Measurements from ENCODE around the gene TNFAIP8L2. TPM values are rescaled to one million over a fixed set of nuclear protein-coding genes. Genes with fewer than 3 reads are reported as not detected.

Gene TNFAIP8L2
- total RNA-seq, 1 experiment from 2014 or later, result not detected

DNA sequence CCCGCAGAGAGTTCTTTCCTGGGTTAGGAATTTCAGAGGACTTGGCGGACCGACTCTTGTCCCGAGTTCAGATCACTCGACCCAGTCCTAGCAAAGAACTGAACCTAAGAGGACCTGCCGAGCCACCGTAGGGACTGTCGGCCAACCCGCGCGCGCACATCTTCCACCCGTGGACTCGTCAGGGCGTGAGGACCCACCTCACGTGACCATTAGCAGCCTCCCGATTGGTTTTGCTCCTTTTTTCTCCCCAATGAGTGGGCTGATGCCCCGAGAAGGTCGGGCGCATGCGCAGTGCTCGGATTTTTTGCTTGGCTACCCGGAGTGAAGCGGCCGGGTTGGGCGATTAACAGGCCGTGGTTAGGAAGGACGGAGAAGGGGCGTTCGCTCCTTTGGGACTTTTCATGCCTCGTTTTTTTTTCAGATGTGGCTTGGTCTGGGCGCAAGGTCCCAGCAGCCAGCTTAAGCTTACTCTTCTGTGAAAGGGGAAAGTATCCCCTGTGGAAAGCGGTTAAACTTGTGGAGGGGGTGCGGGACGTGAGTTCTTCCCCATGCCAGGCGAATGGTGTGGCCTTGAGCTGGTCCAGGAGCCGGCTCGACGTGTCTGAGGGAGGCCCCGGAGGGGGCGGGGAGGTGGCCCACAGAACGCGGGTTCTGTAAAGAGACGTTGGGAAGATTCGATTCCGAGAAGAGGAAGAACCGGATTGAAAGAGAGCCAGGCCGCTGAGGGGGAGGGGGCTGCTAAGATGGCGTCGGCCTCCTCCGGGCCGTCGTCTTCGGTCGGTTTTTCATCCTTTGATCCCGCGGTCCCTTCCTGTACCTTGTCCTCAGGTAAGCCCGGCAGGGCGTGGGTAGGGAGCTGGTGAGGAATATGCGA, 42.0 kb downstream of the TNFAIP8L2 start, which contains the start of gene PIP5K1A:
Gene PIP5K1A, plus strand, starts transcription at position 299 of the 874 bp plus-strand sequence. Its CDS starts 445 bp downstream, at position 744.
- CTCF ChIA-PET, result interaction anchor here (0.5 to 0.6 kb wide), 2 partner anchors 202 to 496 kb away, joined by 3 to 4 read pairs; no protein-coding TSS in a partner anchor
- POLR2A ChIA-PET, result no interaction called here
- intact Hi-C loops (cut with micrococcal nuclease; ENCODE audit: unreplicated experiment), result loop anchor here (5.0 kb wide), 1 partner anchor 54 kb away; the partner anchor contains the start of gene PSMD4
- DNase-seq (ENCODE audit: low read depth, low spot score) (peak; percentile 92), ATAC-seq (peak; percentile 81)
- H3K4me1 ChIP-seq (ENCODE audit: control insufficient read depth, insufficient read depth, low read length), result peaks cover 12% of the 10 kb centered on the region; the same call in 1 of the 2 replicates
- H3K27me3 ChIP-seq (ENCODE audit: control insufficient read depth, insufficient read depth, low read length), result no peaks in the 10 kb centered on the region
- in situ Hi-C loops (cut with HindIII; ENCODE audit: low pct_unique_long_range_greater_than_20kb, low sequenced_read_pairs), result no loop called here
- TF ChIP-seq, protein P1, sequence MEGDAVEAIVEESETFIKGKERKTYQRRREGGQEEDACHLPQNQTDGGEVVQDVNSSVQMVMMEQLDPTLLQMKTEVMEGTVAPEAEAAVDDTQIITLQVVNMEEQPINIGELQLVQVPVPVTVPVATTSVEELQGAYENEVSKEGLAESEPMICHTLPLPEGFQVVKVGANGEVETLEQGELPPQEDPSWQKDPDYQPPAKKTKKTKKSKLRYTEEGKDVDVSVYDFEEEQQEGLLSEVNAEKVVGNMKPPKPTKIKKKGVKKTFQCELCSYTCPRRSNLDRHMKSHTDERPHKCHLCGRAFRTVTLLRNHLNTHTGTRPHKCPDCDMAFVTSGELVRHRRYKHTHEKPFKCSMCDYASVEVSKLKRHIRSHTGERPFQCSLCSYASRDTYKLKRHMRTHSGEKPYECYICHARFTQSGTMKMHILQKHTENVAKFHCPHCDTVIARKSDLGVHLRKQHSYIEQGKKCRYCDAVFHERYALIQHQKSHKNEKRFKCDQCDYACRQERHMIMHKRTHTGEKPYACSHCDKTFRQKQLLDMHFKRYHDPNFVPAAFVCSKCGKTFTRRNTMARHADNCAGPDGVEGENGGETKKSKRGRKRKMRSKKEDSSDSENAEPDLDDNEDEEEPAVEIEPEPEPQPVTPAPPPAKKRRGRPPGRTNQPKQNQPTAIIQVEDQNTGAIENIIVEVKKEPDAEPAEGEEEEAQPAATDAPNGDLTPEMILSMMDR (IDR thresholded peaks at IDR 0.05), result no peak
- TF ChIP-seq TCF7L2 (IDR thresholded peaks at IDR 0.05; ENCODE audit: low read depth, low read length) (peak; percentile 81; the same call in 1 of the 2 replicates), SIN3A (IDR thresholded peaks at IDR 0.05; ENCODE audit: borderline replicate concordance, insufficient read depth, low read depth, low read length) (0 out of 2 replicates have a peak, but pooled peaks have one; percentile 10), POLR2AphosphoS5 (IDR thresholded peaks at IDR 0.05; ENCODE audit: low read depth, low read length) (peak; percentile 82)
- TF ChIP-seq, protein P2, sequence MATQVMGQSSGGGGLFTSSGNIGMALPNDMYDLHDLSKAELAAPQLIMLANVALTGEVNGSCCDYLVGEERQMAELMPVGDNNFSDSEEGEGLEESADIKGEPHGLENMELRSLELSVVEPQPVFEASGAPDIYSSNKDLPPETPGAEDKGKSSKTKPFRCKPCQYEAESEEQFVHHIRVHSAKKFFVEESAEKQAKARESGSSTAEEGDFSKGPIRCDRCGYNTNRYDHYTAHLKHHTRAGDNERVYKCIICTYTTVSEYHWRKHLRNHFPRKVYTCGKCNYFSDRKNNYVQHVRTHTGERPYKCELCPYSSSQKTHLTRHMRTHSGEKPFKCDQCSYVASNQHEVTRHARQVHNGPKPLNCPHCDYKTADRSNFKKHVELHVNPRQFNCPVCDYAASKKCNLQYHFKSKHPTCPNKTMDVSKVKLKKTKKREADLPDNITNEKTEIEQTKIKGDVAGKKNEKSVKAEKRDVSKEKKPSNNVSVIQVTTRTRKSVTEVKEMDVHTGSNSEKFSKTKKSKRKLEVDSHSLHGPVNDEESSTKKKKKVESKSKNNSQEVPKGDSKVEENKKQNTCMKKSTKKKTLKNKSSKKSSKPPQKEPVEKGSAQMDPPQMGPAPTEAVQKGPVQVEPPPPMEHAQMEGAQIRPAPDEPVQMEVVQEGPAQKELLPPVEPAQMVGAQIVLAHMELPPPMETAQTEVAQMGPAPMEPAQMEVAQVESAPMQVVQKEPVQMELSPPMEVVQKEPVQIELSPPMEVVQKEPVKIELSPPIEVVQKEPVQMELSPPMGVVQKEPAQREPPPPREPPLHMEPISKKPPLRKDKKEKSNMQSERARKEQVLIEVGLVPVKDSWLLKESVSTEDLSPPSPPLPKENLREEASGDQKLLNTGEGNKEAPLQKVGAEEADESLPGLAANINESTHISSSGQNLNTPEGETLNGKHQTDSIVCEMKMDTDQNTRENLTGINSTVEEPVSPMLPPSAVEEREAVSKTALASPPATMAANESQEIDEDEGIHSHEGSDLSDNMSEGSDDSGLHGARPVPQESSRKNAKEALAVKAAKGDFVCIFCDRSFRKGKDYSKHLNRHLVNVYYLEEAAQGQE (IDR thresholded peaks at IDR 0.05; ENCODE audit: insufficient read depth in 1 of 2, low read depth in 2 of 2, low read length in 1 of 2), result 0 out of 4 replicates have a peak, but pooled peaks of 1 of the 2 experiments have one; percentile 56
- peak within 1 kb of the TSS; percentile 97 for H3K27ac ChIP-seq (ENCODE audit: low read length)
- TSS peak; percentile 88 for BruUV-seq (replicated peaks)
- H3K4me3 ChIP-seq (ENCODE audit: low read depth in 2 of 2, low read length in 2 of 2), result peak within 1 kb of the TSS; percentile 94 to 100
- no peaks in the 10 kb centered on the region; the same call in 1 of the 2 replicates for H3K36me3 ChIP-seq (ENCODE audit: control insufficient read depth, insufficient read depth, low read length)
- no peaks in the 10 kb centered on the region for H3K9me3 ChIP-seq (ENCODE audit: control insufficient read depth, insufficient read depth, low read depth, low read length)

DNA sequence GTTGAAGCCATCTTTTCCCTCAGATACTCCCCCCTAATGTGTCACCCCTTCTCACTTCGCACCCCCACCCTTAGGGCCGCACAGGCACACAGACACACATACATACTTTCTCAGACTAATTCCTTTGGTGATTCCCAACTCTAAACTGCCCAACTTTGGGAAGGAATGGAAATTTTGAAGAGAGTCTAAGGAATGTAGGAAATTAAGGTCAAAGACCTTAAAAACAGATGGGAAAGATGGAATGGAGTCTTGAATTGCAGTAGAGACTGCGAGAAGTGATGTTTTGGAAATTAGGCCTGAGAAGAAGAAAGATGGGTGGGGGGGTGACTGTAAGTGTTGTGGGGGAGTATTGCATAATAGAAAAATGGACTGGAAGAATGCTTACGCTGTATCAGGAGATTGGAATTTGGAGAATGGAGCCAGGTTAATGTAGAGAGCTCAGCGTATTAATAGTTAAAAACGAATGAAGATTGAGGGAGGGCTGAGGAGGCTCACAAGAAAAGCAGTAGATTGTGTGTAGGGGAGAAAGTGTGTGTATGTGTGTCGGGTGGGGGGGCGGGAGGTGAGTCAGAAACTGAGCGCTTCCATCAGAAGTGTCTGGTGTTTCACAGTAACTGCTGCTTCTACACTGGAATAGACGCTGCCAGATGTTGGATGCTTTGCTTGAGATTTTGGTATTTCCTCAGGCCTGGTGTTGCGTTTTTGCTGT, 43.6 kb downstream of the TNFAIP8L2 start:
- in situ Hi-C loops (cut with HindIII; ENCODE audit: low pct_unique_long_range_greater_than_20kb, low sequenced_read_pairs), result no loop called here
- TF ChIP-seq POLR2AphosphoS5 (IDR thresholded peaks at IDR 0.05; ENCODE audit: low read depth, low read length) (peak; percentile 38; the same call in 1 of the 2 replicates), TCF7L2 (IDR thresholded peaks at IDR 0.05; ENCODE audit: low read depth, low read length) (no peak), SIN3A (IDR thresholded peaks at IDR 0.05; ENCODE audit: borderline replicate concordance, insufficient read depth, low read depth, low read length) (0 out of 2 replicates have a peak, but pooled peaks have one; percentile 1)
- TF ChIP-seq, protein P1 (IDR thresholded peaks at IDR 0.05), result no peak
- TF ChIP-seq, protein P2 (IDR thresholded peaks at IDR 0.05; ENCODE audit: insufficient read depth in 1 of 2, low read depth in 2 of 2, low read length in 1 of 2), result no peak
- H3K27ac ChIP-seq (ENCODE audit: low read length), result peak overlapping the region; percentile 97
- H3K36me3 ChIP-seq (ENCODE audit: control insufficient read depth, insufficient read depth, low read length), result peaks cover 3% of the 10 kb centered on the region; the same call in 1 of the 2 replicates
- POLR2A ChIA-PET, result interaction anchor here (0.6 to 0.7 kb wide), 2 partner anchors 11 to 44 kb away, joined by 3 to 8 read pairs; no protein-coding TSS in a partner anchor
- no peaks in the 10 kb centered on the region for H3K27me3 ChIP-seq (ENCODE audit: control insufficient read depth, insufficient read depth, low read length)
- no peak for ATAC-seq
- DNase-seq (ENCODE audit: low read depth, low spot score), result no peak
- CTCF ChIA-PET, result interaction anchor here (0.6 kb wide), 2 partner anchors 53 to 248 kb away, joined by 3 to 5 read pairs; no protein-coding TSS in a partner anchor
- no peaks in the 10 kb centered on the region for H3K9me3 ChIP-seq (ENCODE audit: control insufficient read depth, insufficient read depth, low read depth, low read length)
- peaks cover 9% of the 10 kb centered on the region; the same call in 1 of the 2 replicates for H3K4me1 ChIP-seq (ENCODE audit: control insufficient read depth, insufficient read depth, low read length)
- no TSS peak for BruUV-seq (replicated peaks)
- peak overlapping the region; percentile 94 to 100 for H3K4me3 ChIP-seq (ENCODE audit: low read depth in 2 of 2, low read length in 2 of 2)
- intact Hi-C loops (cut with micrococcal nuclease; ENCODE audit: unreplicated experiment), result loop anchor here (5.0 kb wide), 1 partner anchor 52 kb away; the partner anchor contains the start of gene PSMD4
